ENCODE results near the gene JCAD.
A peak's percentile ranks its signal among the peaks of the same experiment; 100 is the strongest.

The JCAD gene

DNA sequence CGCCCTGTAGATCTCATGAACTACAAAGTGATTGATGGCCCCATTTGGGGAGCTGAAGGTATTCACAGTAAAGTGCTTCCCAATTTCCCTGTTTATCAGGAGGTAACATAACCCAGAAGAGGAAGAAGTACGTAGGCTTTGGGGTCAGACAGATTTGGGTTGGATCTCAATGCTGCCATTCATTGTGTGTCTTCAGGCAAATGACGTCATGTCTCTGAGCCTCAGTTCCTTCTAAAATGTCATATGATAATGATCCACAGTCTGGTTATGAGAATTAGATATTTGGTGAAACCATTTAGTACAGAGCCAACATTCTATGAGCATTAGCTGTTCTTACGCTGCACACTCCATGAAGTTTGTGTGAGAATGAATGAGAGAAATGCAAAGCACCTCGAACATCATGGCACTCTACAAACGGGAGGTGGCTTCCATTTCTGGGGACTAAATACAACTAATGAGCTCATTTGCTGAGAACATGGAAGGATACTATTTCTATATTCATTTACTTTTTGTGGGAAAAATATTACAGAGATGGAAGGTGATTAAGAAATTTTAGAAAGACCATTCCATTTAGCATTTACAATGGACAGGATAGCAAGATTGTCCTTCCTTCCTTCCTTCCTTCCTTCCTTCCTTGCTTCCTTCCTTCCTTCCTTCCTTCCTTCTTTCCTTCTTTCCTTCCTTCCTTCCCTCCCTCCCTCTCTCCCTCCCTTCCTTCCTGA, 13.8 kb upstream of the JCAD start:
- DNase-seq (ENCODE audit: low read depth): no peak

GRCh38 chr10:30072068-30072467, 12.7 kb upstream of the JCAD start:
- no peak for DNase-seq (ENCODE audit: low read depth)

- DNase-seq (ENCODE audit: low read depth): peak; percentile 67
Measured at GRCh38 chr10:30070001-30070685, 10.8 kb upstream of the JCAD start.

GRCh38 chr10:30068492-30069223, 9.3 kb upstream of the JCAD start:
- DNase-seq (ENCODE audit: low read depth): no peak

GRCh38 chr10:30063099-30063498, 3.7 kb upstream of the JCAD start:
- DNase-seq (ENCODE audit: low read depth): peak; percentile 72

- no peak for DNase-seq (ENCODE audit: low read depth)
Measured at GRCh38 chr10:30062582-30062981, 3.2 kb upstream of the JCAD start.

- DNase-seq (ENCODE audit: low read depth): peak; percentile 96
Measured at GRCh38 chr10:30062090-30062489, 2.7 kb upstream of the JCAD start.

GRCh38 chr10:30058570-30059132, 735 bp downstream of the JCAD start:
- peak; percentile 37 for DNase-seq (ENCODE audit: low read depth)

DNA sequence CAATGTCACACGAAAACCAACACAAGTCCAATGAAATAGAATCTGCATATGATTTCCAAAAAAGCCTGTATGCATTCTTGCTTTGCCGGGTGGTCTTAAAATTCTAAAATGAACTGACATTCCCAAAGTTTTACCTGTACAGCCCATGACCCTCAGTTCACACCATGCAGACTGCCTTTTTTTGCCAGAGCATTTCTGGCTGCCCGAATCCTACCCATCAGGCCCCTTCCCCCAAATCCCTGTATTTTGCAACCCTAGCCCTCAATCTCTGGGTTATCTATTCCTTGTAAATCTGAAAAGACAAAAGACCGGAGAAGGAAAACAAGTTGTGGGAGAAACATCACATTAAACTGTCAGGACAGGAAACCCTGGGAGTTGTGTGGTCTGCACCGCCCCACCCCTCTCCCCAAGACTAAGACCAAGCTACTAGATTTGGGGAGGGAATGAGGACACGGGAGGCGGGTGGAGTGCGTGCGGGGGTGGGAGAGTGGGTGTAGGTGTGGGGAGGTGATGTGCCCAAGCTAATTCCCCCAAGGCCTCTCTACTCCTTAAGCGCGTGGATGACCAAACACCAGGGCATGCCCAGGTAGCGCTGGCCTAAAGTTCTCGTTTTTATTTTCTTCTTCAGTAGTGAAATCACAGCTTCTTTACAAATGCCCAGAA, 1.4 kb downstream of the JCAD start:
- DNase-seq (ENCODE audit: low read depth): peak; percentile 34

DNA sequence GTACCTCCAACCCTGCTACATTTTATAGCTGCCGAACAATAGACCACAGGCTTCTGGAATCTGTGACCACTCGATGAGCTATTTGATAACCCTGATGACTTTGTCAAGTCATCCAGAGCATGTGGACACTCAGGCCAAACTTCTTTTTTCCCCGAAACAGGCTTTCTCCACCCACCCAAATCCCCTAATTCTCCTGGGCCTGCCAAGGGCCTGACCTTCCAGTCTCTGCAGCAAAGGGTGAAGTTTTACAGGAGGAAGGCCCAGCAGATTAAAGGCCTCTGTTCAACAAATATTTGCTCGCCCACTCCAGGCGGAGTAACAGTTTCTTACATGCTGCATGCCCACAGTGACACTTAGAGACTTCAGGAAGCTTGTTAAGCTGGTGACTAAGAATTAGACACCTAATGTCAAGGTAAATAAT, 2.0 kb downstream of the JCAD start:
- DNase-seq (ENCODE audit: low read depth): peak; percentile 81

DNA sequence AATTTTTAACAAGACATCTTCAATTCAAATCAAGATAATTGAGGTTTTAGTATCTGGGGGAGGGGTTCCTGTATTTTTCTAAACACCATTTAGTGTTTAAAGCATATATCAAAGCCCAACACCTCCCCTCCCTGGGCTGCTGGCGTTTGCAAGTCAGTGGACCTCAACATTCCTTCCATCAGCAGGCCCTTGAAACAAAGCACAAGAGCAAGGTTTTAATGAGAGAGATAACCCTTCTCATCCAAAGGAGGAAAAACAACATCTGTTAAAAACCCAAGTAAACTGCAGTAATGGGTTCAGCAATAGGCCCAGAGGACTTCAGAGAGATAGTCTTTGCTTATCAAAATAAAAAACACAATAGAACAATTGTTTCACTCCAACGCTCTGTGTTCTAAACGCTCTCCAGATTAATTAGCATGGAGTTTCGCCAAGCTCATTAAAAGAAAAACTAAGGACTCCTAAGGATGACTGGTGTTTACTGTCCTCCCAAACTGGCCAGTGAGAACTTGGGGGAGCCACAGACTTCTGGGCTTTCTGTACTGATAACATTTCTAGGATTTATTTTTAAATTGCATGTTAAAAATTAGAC, 2.5 kb downstream of the JCAD start:
- peak; percentile 36 for DNase-seq (ENCODE audit: low read depth)

DNA sequence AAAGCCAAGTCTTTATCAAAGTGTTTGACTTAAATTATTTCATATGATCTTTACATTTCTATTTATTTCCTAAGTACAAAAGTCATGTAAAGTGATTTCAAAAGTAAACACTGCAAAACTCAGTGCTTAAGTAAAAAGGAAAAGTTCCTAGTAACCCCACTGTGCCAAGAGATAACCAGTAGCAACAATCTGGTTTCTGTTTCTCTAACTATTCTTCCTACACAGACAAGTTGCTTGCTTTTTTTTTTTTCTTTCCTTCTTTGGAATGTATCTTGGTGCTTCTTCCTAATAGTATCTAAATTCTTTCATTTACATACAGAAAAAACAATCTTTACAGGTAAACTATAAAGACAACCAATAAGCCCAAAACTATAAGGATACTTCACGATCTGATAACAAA, 3.1 kb downstream of the JCAD start:
- peak; percentile 55 for DNase-seq (ENCODE audit: low read depth)

DNA sequence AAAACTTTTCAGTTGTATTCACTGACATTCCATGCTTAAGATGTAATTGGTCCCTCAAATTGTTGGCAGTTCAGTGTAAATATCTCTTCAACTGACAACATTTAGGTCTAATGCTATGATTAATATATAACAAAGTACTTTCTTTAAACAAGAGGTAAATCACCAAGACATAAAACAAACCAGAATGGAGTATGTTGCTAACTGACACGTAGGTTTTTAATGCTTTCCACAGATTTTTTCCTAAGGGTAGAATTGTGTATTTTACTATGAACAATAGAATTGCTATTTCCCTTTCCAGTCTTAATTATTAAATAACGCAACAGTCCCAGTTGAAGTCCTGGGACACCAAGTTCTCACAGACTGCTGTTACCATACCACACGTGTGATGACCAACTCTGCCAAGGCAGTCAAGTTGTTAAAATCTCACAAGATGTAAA, 4.1 kb downstream of the JCAD start:
- DNase-seq (ENCODE audit: low read depth): peak; percentile 93

DNA sequence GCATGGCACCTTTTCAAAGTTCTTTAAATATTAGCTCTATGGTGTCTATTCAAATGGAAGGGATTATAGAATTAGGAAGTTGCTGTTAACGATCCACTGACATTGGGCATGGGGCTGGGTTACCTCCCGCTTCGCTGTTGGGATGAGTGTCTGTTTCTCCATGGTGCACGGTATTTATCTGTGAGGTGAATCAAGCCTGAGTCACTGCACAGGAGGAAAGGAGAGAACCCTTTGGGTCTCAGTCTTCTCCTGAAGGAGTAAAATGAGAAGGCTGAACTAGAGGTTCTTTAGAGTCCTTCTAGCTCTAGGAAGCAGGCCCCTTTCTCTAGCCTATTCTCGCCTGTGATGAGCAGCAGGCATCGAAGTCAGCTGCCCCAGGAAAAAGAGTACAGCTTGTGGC, 7.3 kb downstream of the JCAD start:
- peak; percentile 54 for DNase-seq (ENCODE audit: low read depth)

- DNase-seq (ENCODE audit: low read depth): no peak
Measured at GRCh38 chr10:30051220-30051619, 8.2 kb downstream of the JCAD start.

DNA sequence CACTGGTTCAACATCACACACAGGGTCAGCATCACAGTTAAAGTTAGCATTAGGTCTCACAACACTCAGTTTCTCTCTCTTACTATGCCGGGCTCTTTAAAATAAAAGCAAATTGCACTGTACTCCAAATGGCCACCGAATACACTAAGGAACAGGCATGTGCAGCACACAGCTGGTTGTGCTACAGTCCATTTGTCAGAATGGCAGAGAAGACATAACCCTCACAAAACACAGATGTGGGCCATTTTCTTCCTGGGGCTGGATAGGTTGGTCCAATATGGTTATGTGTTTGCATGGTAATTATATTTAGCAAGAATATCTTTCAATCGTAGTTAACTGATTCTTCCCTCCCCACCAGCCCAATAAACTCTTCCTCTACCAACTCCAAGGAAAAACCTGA, 9.0 kb downstream of the JCAD start:
- no peak for DNase-seq (ENCODE audit: low read depth)

DNA sequence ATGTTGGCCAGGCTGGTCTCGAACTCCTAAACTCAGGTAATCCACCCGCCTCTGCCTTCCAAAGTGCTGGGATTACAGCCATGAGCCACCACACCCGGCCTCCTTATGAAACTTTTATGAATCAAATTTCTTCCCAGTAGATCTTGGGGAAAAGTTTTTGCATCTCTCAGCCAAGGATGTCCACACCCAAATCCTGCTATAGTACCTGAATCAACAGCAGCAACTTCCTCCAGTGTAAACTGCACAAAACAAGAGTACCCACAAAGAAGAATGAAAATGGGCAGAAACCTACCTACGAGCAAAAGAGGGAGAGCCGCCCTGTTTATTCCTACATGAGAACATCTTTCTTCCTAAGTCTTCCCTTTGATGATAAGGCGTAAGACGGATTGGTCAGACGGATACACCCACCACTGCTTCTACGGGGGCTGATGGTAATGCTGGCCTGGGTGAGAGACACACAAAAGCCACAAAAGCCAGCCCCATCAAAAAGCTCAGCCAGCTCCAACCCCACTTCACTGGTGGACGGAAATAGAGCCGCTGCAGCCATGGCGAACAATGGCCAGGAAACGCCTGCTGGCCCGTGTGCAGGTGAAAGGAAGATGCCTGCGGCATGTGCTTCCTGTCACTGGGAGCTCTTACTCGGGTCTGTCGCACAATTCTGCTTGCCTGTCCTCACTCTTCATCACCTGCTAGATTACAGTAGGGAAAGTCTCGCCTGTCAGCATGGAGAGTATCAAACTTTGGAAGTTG, 10.4 kb downstream of the JCAD start:
- no peak for DNase-seq (ENCODE audit: low read depth)

GRCh38 chr10:30047924-30048531, 11.4 kb downstream of the JCAD start:
- no peak for DNase-seq (ENCODE audit: low read depth)

DNA sequence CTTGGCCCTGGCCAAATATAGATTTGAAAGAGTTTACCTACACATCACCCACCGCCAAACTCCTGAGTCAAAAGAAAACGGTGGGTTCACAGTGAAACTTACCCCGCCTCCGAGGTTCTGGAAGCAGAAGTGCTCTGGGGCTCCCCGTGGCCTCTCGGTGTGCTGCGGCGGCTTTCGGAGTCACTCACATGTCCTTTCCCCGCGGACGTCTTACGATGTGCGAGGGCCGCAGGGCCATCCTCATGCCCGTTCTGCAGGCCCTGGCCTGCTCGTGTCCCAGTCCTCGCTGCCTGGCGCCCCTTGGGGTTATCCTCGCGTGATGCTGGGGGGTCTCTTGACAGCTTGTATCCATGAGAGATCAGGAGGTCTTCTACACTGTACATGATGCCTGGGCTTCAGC, 12.0 kb downstream of the JCAD start:
- DNase-seq (ENCODE audit: low read depth): no peak

GRCh38 chr10:30046476-30046875, 12.9 kb downstream of the JCAD start:
- DNase-seq (ENCODE audit: low read depth): no peak

- DNase-seq (ENCODE audit: low read depth): no peak
Measured at GRCh38 chr10:30045961-30046360, 13.4 kb downstream of the JCAD start.

Data from EH (cell line).